Activated naive CD4-positive, alpha-beta T cell treated with anti-CD3 and anti-CD28 coated beads, Interleukin-2, amount 50 U/mL, for 16 hours (primary cell): Measurements from ENCODE around the gene SLC39A1.
A peak's percentile ranks its signal among the peaks of the same experiment; 100 is the strongest.

Experiments
- DNase-seq: peaks from one replicate; pipeline ENCODE4 v3.0.0-alpha.2; 2020

SLC39A1 gene

GRCh38 chr1:153946622-153947241 lies 16.6 kb downstream of the SLC39A1 start, which contains the start of gene DENND4B:
Gene DENND4B, minus strand, starts transcription at chr1:153946718. Its CDS starts 2,344 bp downstream, at chr1:153944374.
- DNase-seq = peak; percentile 76

- DNase-seq = peak; percentile 59
Measured at GRCh38 chr1:153945795-153946621, 17.3 kb downstream of the SLC39A1 start.

DNA sequence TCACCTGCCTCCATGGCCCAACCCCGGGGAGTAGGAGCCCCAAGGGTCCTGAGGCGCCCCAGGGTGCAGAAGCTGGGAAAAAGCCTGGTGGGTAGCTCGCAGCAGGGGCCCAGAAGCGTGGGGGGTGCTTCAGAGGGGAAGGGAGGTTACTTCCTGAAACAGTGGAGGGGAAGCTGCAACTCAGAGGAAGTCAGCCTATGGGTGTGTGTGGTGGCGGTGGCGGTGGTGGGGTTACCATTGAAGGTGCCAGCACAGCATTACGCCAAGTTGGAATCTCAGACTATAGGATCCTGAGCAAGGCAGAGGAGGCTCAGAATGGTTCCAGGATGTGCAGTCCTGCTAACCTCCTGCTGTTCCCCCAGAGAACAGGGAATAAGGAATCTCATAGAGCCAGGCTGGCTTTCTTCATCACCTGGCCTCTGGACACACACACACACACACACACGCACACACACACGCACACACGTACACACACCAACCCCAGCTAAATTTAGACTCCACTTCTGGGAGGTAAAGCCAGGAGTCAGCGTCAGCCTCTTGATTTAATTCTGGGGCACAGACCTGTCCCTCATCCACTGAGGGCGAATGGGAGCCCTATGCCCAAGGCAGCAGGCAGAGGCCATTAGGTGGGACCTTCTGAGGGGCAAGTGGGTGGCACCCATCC lies 18.1 kb downstream of the SLC39A1 start:
- peak; percentile 66 for DNase-seq

DNA sequence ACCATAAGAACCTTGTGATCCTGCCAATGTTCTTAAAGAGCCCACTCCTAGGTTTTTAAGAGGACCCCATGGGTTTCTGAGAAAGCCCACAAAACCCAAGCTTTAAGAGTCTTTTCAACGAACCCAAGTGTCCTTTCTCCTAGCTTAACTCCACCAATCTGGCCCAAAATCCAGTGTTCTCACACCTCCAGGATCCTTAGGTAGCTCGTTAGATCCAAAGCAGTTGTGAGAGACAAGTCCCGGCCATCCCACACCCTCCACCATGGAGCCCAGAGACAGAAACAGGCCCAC lies 18.6 kb downstream of the SLC39A1 start:
- DNase-seq = no peak

- DNase-seq = no peak
Measured at GRCh38 chr1:153944005-153944826, 19.1 kb downstream of the SLC39A1 start.

DNA sequence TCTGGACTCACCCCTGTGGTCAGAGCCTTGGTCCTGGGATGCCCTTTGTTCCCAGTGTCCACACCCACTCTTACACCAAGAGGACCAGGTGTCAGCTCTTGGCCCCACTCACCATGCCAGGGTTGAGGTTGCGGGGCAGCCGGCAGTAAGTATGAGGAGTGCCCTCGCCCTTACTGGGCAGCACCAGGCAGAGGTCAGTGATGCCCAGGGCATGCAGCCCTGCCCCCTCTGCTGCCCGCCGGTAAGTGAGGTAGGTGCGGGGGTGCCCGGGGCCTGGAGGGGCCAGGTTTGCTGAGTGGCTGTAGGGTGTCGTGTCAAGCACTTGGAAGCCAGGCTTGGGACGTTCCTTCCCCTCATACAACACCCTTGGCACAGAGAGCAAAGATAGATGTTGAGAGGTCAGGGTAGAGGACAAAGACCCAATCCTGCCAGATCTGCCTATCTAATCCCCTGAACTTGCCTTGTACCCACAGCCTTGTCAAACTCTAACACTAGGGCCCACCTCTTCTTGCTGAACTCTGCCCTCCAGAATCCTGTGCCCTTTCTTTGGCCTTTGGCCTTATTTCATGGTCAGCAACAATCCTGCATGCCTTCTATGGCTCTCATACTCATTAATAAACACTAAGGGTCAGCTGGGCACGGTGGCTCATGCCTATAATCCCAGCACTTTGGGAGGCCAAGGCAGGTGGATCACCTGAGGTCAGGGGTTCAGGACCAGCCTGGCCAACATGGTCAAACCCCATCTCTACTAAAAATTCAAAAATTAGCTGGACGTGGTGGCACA lies 20.4 kb downstream of the SLC39A1 start:
- DNase-seq = no peak

DNA sequence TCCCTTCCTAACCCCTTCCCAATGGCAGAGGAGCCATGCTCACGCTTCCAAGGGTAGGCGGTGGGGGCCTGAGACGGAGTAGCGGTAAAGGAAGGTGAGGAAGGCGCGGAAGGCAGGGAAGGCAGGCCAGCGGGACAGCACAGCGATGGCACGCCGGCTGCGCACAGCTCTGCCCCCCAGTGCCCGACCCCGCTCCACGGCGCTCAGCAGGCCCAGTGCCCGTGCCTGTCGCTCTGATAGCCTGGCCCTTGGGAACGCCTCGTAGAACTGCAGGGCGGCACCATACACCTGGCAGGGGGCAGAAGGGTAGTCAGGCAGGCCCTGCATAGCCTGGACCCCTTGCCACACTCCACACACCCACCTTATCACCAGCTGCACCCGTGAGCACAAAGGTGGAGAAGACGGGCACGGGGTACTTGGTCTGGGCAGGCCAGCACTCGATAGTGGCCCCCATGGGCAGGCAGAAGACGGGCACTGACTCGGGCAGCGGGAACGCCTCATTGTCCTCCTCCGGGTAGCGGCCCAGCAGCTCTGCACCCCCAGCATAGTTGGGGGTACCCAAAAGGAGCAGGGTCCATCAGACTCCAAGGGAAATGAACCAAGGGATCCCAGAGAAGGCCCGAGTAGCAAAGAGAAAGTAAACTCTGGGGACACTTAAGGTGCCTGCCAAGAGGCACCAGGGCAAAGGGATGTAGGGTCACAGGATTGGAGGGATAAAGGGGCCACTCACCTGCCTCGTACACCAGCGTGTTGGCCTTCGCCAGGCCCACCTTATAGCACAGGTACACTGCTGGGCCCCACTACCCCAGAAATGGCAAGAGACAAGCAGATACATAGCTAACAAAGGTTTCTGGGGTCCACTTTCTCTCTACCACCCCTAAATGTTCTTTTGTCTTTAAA lies 21.3 kb downstream of the SLC39A1 start:
- DNase-seq = no peak

- no peak for DNase-seq
Measured at GRCh38 chr1:153940756-153941155, 22.6 kb downstream of the SLC39A1 start.

DNA sequence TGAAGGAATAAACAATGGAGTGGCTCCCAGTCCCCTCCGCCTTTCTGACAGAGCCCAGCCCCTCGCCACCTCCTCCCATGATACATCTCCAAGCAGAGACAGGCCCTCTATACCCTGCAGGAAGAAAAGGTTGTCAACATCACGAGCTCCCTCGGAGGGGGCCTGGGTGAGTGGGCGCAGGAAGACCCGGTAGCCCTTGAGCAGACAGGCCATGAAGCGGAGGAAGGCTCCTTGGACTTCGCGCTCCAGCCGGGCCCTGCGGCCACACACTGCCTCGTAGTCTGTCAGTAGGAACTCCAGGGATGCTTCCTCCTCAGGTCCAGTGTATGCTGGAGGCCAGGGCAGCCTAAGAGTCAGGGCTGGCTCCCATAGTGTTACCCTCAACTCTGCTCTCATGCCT lies 23.9 kb downstream of the SLC39A1 start:
- DNase-seq = no peak

DNA sequence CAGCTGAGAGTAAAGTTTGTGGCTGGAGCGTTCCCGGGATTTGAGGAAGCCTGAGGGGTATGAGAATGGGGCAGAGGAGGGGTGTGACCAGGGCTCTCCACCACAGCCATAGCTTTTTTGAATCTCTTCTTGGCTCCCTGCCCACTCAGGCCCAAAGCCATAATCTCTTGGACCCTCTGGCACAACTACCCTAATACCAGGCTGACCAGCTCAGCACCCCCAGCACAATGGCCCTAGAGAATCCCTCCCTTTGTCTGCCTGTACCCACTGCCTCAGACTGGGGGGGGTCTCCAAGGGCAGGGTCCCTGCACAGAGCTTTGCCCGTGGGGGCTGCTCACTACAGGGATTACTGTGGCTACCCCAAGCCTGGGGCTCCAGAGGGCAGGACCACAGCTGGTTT lies 24.3 kb downstream of the SLC39A1 start:
- DNase-seq = no peak

GRCh38 chr1:153937331-153937730 lies 26.0 kb downstream of the SLC39A1 start:
- no peak for DNase-seq

DNA sequence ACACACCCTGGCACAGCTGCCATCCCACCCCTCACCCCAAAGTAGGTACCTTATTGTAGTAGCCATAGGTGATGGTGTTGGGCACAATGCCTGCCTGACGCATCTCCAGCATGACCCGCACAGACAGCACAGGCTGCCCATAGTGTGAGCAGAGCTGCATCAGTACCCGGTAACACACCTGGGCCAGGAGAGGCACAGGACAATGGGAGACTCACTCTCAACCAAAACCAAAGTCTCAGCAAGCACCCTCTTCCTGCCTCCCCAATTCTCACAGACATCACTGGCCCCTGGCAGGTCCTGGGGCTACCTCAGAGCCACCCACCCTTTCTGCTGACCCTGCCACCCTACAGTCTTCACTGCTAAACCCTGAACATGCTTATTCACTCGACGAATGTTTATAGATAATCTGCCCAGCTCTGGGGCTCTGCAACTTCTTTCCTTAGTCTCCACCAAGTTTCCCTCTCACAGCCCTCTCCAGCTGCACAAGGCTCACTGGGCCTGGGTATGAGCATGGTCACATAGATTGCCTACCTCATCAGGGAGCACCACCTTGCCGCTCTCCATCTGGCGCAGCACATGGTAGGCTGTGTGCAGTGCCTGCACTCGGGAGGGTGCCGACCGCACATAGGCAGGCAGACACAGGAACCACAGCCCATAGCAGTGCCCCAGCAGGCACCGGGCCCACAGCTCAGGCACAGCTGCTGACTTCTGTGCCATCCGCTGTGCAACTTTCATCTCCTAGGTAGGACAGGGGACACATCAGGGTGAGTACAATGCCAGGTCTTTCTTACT lies 27.1 kb downstream of the SLC39A1 start:
- no peak for DNase-seq

- no peak for DNase-seq
Measured at GRCh38 chr1:153934746-153935145, 28.6 kb downstream of the SLC39A1 start.

- no peak for DNase-seq
Measured at GRCh38 chr1:153933955-153934354, 29.4 kb downstream of the SLC39A1 start.

DNA sequence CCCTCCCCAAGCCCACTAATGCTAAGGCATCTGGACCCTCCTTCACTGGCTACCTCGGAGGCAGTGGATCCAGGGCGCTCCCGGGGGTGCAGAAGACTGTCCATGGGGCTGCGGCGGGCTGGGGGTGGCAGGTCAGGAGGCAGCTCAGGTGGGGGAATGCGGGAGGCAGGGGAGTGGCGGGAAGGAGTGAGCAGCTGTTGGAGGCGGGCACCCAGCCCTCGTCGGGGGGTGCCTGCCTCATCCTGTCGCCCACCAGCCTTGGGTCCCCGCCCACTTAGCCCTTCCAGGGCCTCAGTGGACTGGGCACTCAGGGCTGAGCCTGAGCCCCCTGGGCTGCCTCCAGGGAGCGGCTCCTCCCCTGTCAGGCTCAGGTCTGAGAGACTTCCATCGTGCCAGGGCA lies 29.9 kb downstream of the SLC39A1 start:
- DNase-seq = no peak

DNA sequence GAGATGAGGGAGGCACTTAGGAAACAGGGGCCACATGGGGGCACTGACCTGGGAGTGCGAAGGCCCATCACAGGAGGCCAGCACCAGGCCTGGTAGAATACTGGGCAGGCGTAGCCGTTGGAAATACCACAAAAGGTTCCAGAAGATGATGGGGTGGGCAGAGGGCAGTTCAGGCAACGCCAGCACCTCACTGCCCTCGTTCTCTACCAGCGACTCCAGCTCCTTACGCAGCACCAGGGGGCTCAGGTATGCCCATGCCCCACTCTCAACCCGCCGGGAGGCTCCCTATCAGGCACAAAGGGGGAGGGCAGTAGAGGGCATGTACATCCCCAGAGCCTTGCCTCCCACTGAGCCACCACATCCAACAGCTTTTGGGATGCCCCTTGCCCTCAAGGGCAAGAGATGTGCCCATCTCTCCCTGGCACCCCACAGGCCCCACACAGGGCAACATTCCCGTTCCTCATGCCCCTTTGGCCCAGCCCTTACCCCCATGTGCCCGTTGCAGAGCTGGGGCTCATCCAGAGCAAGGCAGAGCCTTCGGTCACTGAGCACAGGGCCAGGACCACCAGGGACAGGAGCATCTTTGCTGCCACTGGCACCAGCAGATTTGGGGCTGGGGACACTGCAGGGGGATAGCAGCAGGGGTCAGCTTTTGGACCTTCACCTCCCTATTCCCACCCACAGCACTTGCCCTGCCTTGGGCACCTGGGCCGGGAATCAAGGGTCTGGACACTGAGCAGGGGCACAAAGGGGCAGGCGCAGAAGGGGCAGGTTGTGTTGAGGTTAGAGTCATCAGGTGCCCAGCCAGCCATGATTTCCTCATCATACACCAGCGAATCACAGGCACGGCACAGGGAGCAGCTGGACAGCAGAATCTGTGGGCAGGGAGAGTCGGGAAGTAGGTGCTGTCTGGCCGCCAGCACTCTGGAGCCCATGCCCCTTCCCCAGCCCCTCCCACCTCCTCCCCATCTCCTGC lies 30.9 kb downstream of the SLC39A1 start:
- DNase-seq = no peak

GRCh38 chr1:153929981-153930948 lies 33.1 kb downstream of the SLC39A1 start:
- no peak for DNase-seq

DNA sequence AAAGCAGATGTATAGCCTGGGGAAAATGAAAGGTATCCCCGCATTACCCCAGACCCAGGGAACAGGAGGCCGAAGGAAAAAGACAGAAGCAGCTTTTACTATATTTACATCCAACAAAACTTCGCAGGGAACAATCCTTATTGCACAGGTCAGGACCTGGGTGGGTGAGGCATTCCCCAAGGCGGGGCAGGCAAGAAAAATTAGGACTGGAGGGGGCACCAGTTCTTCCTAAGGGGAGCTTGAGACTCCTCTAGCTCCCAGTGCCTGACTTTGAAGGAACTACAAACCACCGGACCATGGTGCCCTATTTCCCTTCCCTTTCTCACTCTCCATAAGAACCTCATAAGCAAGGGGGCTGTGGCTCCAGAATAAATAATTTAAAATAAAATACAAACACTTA lies 33.9 kb downstream of the SLC39A1 start:
- DNase-seq = no peak
